GM12878 (cell line): ENCODE results near the gene KLHL8. TPM values are rescaled to one million over a fixed set of nuclear protein-coding genes. Genes with fewer than 3 reads are reported as not detected.

Experiments used
- ATAC-seq: fragments of 200-7000 bp; cut with Tn5 transposase; 3 replicates; pipeline ENCODE4 v1.9.1; 2020; ENCODE audit warnings: mild to moderate bottlenecking, moderate library complexity
- BruUV-seq: library from RNA; stranded (reverse); fragments of 400-500 nt; replicated peaks from 2 replicates; lab custom pipeline; 2021; lab: Mats Ljungman, UMichigan
- CTCF ChIA-PET: fragments of 300-600 bp; sonication (Branson Sonifier 250); formaldehyde crosslinking; extraction: SDS; loops from one replicate; lab custom pipeline; 2021; ENCODE audit warnings: inconsistent platforms; lab: Yijun Ruan, JAX
- POLR2A ChIA-PET: fragments of 350-600 bp; formaldehyde crosslinking; extraction: SDS; loops from one replicate; lab custom pipeline; 2021; ENCODE audit warnings: inconsistent platforms; lab: Charles Lee
- RAD21 ChIA-PET: fragments of 300-600 bp; sonication (Branson Sonifier 250); formaldehyde crosslinking; loops from one replicate; lab custom pipeline; 2023; ENCODE audit warnings: antibody characterized with exemption; ENCODE audit not compliant: unreplicated experiment; lab: Charles Lee
- SMC1A ChIA-PET: fragments of 300-600 bp; sonication (Branson Sonifier 250); formaldehyde crosslinking; loops from one replicate; lab custom pipeline; 2023; ENCODE audit not compliant: unreplicated experiment, uncharacterized antibody; lab: Charles Lee
- DNase-seq: peaks from one replicate; pipeline ENCODE4 v3.0.0-alpha.2; 2011; ENCODE audit warnings: low read depth, low spot score
- FAIRE-seq: peaks from 3 replicates; lab custom pipeline; 2011; peaks lifted over from hg19 to GRCh38; lab: Jason Lieb, UNC
- H2AFZ ChIP-seq: 2 replicates; pipeline ENCODE4 v1.6.0; 2011; ENCODE audit warnings: low read depth, low read length, control low read depth; ENCODE audit not compliant: control insufficient read depth
- H3K27ac ChIP-seq: 2 replicates; pipeline ENCODE4 v1.5.1; 2011; ENCODE audit warnings: control low read depth; ENCODE audit not compliant: control insufficient read depth, insufficient read depth
- H3K27me3 ChIP-seq, 2 experiments: replicated peaks in 1 of 2; 2 replicates each; pipeline versions ENCODE4 v1.6.0 to v1.6.1; 2011; ENCODE audit warnings: low read length in 1 of 2; ENCODE audit not compliant: control insufficient read depth in 2 of 2, insufficient read depth in 2 of 2
- H3K36me3 ChIP-seq, 2 experiments: 2 replicates each; pipeline ENCODE4 v1.5.1; 2011; ENCODE audit warnings: low read length in 1 of 2; ENCODE audit not compliant: control insufficient read depth in 2 of 2, insufficient read depth in 2 of 2
- H3K4me1 ChIP-seq: 2 replicates; pipeline ENCODE4 v1.6.1; 2011; ENCODE audit warnings: mild to moderate bottlenecking, low read length, moderate library complexity, mixed read lengths; ENCODE audit not compliant: control insufficient read depth, insufficient read depth
- H3K4me2 ChIP-seq: 2 replicates; pipeline ENCODE4 v1.6.0; 2011; ENCODE audit warnings: control low read depth; ENCODE audit not compliant: control insufficient read depth, insufficient read depth
- H3K4me3 ChIP-seq: fragments of 200-600 bp; sonication (generic); 2 replicates; pipeline ENCODE4 v1.5.1; 2016
- H3K79me2 ChIP-seq: 2 replicates; pipeline ENCODE4 v1.6.0; 2011; ENCODE audit warnings: low read length; ENCODE audit not compliant: control insufficient read depth, insufficient read depth
- H3K9ac ChIP-seq: 2 replicates; pipeline ENCODE4 v1.8.0; 2011; ENCODE audit warnings: low read length, control low read depth, mixed read lengths; ENCODE audit not compliant: control insufficient read depth, insufficient read depth
- H3K9me3 ChIP-seq: replicated peaks from 3 replicates; pipeline ENCODE4 v1.5.1; 2011; ENCODE audit warnings: mild to moderate bottlenecking, low read length; ENCODE audit not compliant: control insufficient read depth, insufficient read depth
- H4K20me1 ChIP-seq: 2 replicates; pipeline ENCODE4 v1.6.0; 2011; ENCODE audit not compliant: control insufficient read depth, insufficient read depth
- CEBPZ ChIP-seq: fragments of 150-350 bp; IDR thresholded peaks from 2 replicates; pipeline ENCODE4 v1.6.1; 2016; ENCODE audit warnings: low read depth, low read length
- CTCF ChIP-seq, 3 experiments: IDR thresholded peaks in 2 of 3; conservative IDR thresholded peaks in 1 of 3; 2 replicates each; pipeline ENCODE4 v1.5.1; 2011; ENCODE audit warnings: low read depth in 3 of 3, low read length in 3 of 3, mild to moderate bottlenecking in 3 of 3, control low read depth in 2 of 3, moderate library complexity in 2 of 3, inconsistent platforms in 1 of 3, mixed read lengths in 1 of 3; ENCODE audit not compliant: control insufficient read depth in 2 of 3, insufficient read depth in 1 of 3; ENCODE audit errors: extremely low read depth in 1 of 3
- IKZF1 ChIP-seq: fragments of 450-650 bp; conservative IDR thresholded peaks from 2 replicates; pipeline ENCODE4 v1.6.1; 2017; ENCODE audit warnings: antibody characterized with exemption, mild to moderate bottlenecking
- WGBS: methylation state at CpG from one replicate; pipeline ENCODE4 v1.1.6; 2016; ENCODE audit warnings: low lambda C conversion rate; ENCODE audit not compliant: insufficient replicate concordance, insufficient coverage; ENCODE audit errors: missing lambda C conversion rate; 5-methylcytosine and 5-hydroxymethylcytosine counted together
- in situ Hi-C: fragments of 300-500 bp; cut with MboI; formaldehyde crosslinking; loops from 9 replicates; pipeline ENCODE4 v1.14.3; 2018; ENCODE audit warnings: mixed read lengths
- intact Hi-C: fragments of 100-400 bp; cut with micrococcal nuclease; formaldehyde crosslinking; loops from one replicate; pipeline ENCODE4 v1.14.2; 2022; ENCODE audit not compliant: unreplicated experiment
- polyA plus RNA-seq, 11 experiments: library from polyadenylated mRNA; depleted of rRNA in 4 of 11; unstranded in 6 of 11; stranded (reverse) in 5 of 11; fragments of >200 nt; fragmentation: Nextera tagmentation in 4 of 11; fragmentation: Illumina TruSeq in 1 of 11; extraction: Ambion mirVana in 4 of 11; extraction: Trizol in 1 of 11; gene quantifications; 1 replicate in 1 of 11; 2 replicates in 10 of 11; pipeline versions ENCODE4 v1.2.1 to v1.2.3, GENCODE V29; 2011 to 2016; ENCODE audit warnings: inconsistent platforms in 2 of 11, missing spikeins in 2 of 11, low read depth in 1 of 11
- total RNA-seq, 4 experiments: library from RNA; depleted of rRNA in 3 of 4; stranded (reverse); fragments of >200 nt in 3 of 4; fragmentation: Illumina TruSeq in 1 of 4; extraction: Trizol in 1 of 4; gene quantifications; 2 replicates each; pipeline versions ENCODE4 v1.2.1 to v1.2.3, GENCODE V29; 2013 to 2021

KLHL8 gene
- total and polyA plus RNA-seq, 10 of the 15 experiments (the other 5 are each of a cell fraction or from before 2014, with no cell fraction given), result 4.5 to 13.1 (median 9.0) TPM

GRCh38 chr4:87114245-87115062 lies 106.0 kb downstream of the KLHL8 start:
- H3K9me3 ChIP-seq, result no peaks in the 10 kb centered on the region; the same call in 2 of the 3 replicates
- no peaks in the 10 kb centered on the region for H3K27me3 ChIP-seq
- SMC1A ChIA-PET, result interaction anchor here (1.3 kb wide), 1 partner anchor 41 kb away, joined by 3 read pairs; no protein-coding TSS in a partner anchor
- in situ Hi-C loops, result no loop called here
- intact Hi-C loops, result no loop called here
- no peak for DNase-seq
- no peak overlapping the region for H3K4me3 ChIP-seq
- WGBS, result 98% methylated on average over 18 of the region's 24 CpGs
- H3K36me3 ChIP-seq, result peaks cover 16 to 57% of the 10 kb centered on the region in 2 experiments
- TF ChIP-seq CEBPZ (no peak), CTCF (IDR thresholded peaks at IDR 0.05 in 2 of 3, conservative IDR thresholded peaks at IDR 0.05 in 1 of 3; ENCODE audit: control insufficient read depth in 2 of 3, extremely low read depth in 1 of 3, insufficient read depth in 1 of 3, low read depth in 3 of 3, low read length in 3 of 3) (0 out of 6 replicates have a peak, but pooled peaks of 1 of the 3 experiments have one; percentile 1), IKZF1 (no peak)
- TF ChIP-seq, all 136 proteins: peak for 1
- FAIRE-seq, result no peak
- ChIA-PET POLR2A (interaction anchor here (0.6 kb wide), 1 partner anchor 277 kb away, joined by 4 read pairs; no protein-coding TSS in a partner anchor), RAD21 (interaction anchor here (0.7 to 1.0 kb wide), 3 partner anchors 8 to 731 kb away, joined by 3 read pairs; no protein-coding TSS in a partner anchor), CTCF (interaction anchor here (1.5 kb wide), 1 partner anchor 191 kb away, joined by 4 read pairs; no protein-coding TSS in a partner anchor)
- H3K79me2 ChIP-seq, result peaks cover 9% of the 10 kb centered on the region
- H3K4me1 ChIP-seq, result no peaks in the 10 kb centered on the region
- BruUV-seq, result no TSS peak
- no peaks in the 10 kb centered on the region for H4K20me1 ChIP-seq
- H3K27ac ChIP-seq, result no peak overlapping the region
- no peak overlapping the region for H3K4me2 ChIP-seq
- ATAC-seq, result no peak
- no peak overlapping the region for H3K9ac ChIP-seq
- no peak overlapping the region for H2AFZ ChIP-seq
